GM08714 (cell line): ENCODE results near the gene EMID1.

Source experiments
- H3K4me3 ChIP-seq: fragments of 200-500 bp; sonication (Bioruptor generic); 2 replicates; pipeline ENCODE4 v1.5.1; 2014; ENCODE audit warnings: mild to moderate bottlenecking, low read length, inconsistent platforms
- ZNF274 ChIP-seq: IDR thresholded peaks from 2 replicates; pipeline ENCODE4 v1.6.1; 2012; ENCODE audit warnings: mild to moderate bottlenecking, low read depth, low read length

Gene EMID1

GRCh38 chr22:29265305-29265704 is 59.6 kb downstream of the EMID1 start:
- TF ChIP-seq ZNF274 = no peak
- no peak overlapping the region for H3K4me3 ChIP-seq

GRCh38 chr22:29265929-29266328 is 60.2 kb downstream of the EMID1 start:
- H3K4me3 ChIP-seq = no peak overlapping the region
- TF ChIP-seq ZNF274 = no peak

- TF ChIP-seq ZNF274 = no peak
- H3K4me3 ChIP-seq = peak overlapping the region; percentile 82
These were observed 61.1 kb downstream of the EMID1 start for GRCh38 chr22:29266564-29267461.

- no peak for TF ChIP-seq ZNF274
These were observed 61.8 kb downstream of the EMID1 start for GRCh38 chr22:29267462-29267857.

GRCh38 chr22:29267858-29268510 is 62.3 kb downstream of the EMID1 start, which contains the start of the genes EWSR1 and RHBDD3:
Gene EWSR1 (plus strand): TSS chr22:29268268. CDS start chr22:29268337, 69 bp downstream.
Gene RHBDD3 (minus strand): TSS chr22:29267981. CDS start chr22:29265626, 2,355 bp downstream.
- peak within 1 kb of the TSS; percentile 82 for H3K4me3 ChIP-seq
- no peak for TF ChIP-seq ZNF274

More at GRCh38 chr22:29267462-29267857, 61.8 kb downstream of the EMID1 start:
- H3K4me3 ChIP-seq = peak overlapping the region; percentile 82

- H3K4me3 ChIP-seq = peak overlapping the region; percentile 82
- no peak for TF ChIP-seq ZNF274
These were observed 63.0 kb downstream of the EMID1 start for GRCh38 chr22:29268511-29269229.

GRCh38 chr22:29269230-29269604 is 63.5 kb downstream of the EMID1 start:
- TF ChIP-seq ZNF274 = no peak
- H3K4me3 ChIP-seq = peak overlapping the region; percentile 82

- H3K4me3 ChIP-seq = peak overlapping the region; percentile 82
- TF ChIP-seq ZNF274 = no peak
These were observed 64.2 kb downstream of the EMID1 start for GRCh38 chr22:29269731-29270474.

GRCh38 chr22:29270475-29271271 is 65.0 kb downstream of the EMID1 start:
- no peak for TF ChIP-seq ZNF274
- H3K4me3 ChIP-seq = peak overlapping the region; percentile 82

- TF ChIP-seq ZNF274 = no peak
- no peak overlapping the region for H3K4me3 ChIP-seq
These were observed 66.9 kb downstream of the EMID1 start for GRCh38 chr22:29272624-29273023.

- no peak overlapping the region for H3K4me3 ChIP-seq
- TF ChIP-seq ZNF274 = no peak
These were observed 69.5 kb downstream of the EMID1 start for GRCh38 chr22:29275167-29275566.

- no peak overlapping the region for H3K4me3 ChIP-seq
- TF ChIP-seq ZNF274 = no peak
These were observed 70.3 kb downstream of the EMID1 start for GRCh38 chr22:29275819-29276565.
